Hematopoietic multipotent progenitor cell (in vitro differentiated cells): ENCODE data around the gene ZNF320. TPM values are rescaled to one million over a fixed set of nuclear protein-coding genes. Genes with fewer than 3 reads are reported as not detected.
A peak's percentile ranks its signal among the peaks of the same experiment; 100 is the strongest.

ENCODE experiments used
- small RNA-seq: library from RNA; depleted of rRNA; stranded (forward); fragments of <200 nt; gene quantifications from one replicate; pipeline ENCODE3, GENCODE V24; 2012
- total RNA-seq: library from RNA; depleted of rRNA; stranded (reverse); fragments of >200 nt; gene quantifications from one replicate; pipeline ENCODE4 v1.2.3, GENCODE V29; 2012

Gene ZNF320
- total RNA-seq, 1 donor: 9.4 TPM

Small RNA genes within 50 kb of the gene (small RNA-seq; reads per million reads assigned to genes)
- gene ZNF320: 1.7 reads per million, percentile 60 among the genes with 10 or more reads in this experiment

Other genes with a start within 250 kb of the ZNF320 start
- gene ZNF611, start 162.6 kb downstream of the ZNF320 start, total RNA-seq: 11.6 TPM
- 7.0 TPM for gene ZNF600, start 110.8 kb downstream of the ZNF320 start, total RNA-seq
- gene ZNF28, start 76.0 kb downstream of the ZNF320 start, total RNA-seq: 10.5 TPM
- 16.4 TPM for gene ZNF468, start 40.0 kb downstream of the ZNF320 start, total RNA-seq
- gene ZNF888, start 25.8 kb upstream of the ZNF320 start, total RNA-seq: 7.0 TPM
- 9.2 TPM for gene ZNF816, start 65.2 kb upstream of the ZNF320 start, total RNA-seq
- gene ERVV-1, start 116.3 kb upstream of the ZNF320 start, total RNA-seq: under 0.01 TPM
- not detected for gene ERVV-2, start 147.1 kb upstream of the ZNF320 start, total RNA-seq
- 33.4 TPM for gene ZNF160, start 205.8 kb upstream of the ZNF320 start, total RNA-seq
- gene ZNF415, start 235.3 kb upstream of the ZNF320 start, total RNA-seq: 4.6 TPM